Body of pancreas (tissue), 4 donors: Measurements from ENCODE around the gene PRSS33. TPM values are rescaled to one million over a fixed set of nuclear protein-coding genes. Genes with fewer than 3 reads are reported as not detected.

ENCODE experiments used
- ATAC-seq: fragments of 150-250 bp; one replicate; pipeline ENCODE4 v1.9.1; 2016
- DNase-seq, 4 donors: peaks; one replicate each; pipeline ENCODE4 v3.0.0-alpha.2; 2019
- H3K27ac ChIP-seq, 4 donors: fragments of 200-600 bp; sonication (generic); 1 replicate in 3 of 4; 2 replicates in 1 of 4; pipeline versions ENCODE4 v1.5.1 to v1.6.1; 2016 to 2019; ENCODE audit warnings: mild to moderate bottlenecking in 1 of 4, mixed read lengths in 1 of 4, moderate library complexity in 1 of 4
- H3K27me3 ChIP-seq, 2 donors: fragments of 200-600 bp; sonication (generic); one replicate each; pipeline ENCODE4 v1.6.0; 2016; ENCODE audit warnings: mild to moderate bottlenecking in 1 of 2
- H3K36me3 ChIP-seq, 2 donors: fragments of 200-600 bp; sonication (generic); replicated peaks in 1 of 2; 2 replicates each; pipeline ENCODE4 v1.5.1; 2016; ENCODE audit warnings: low read depth in 2 of 2; ENCODE audit not compliant: insufficient read depth in 1 of 2
- H3K4me1 ChIP-seq: fragments of 200-600 bp; sonication (generic); one replicate; pipeline ENCODE4 v1.6.0; 2016
- H3K4me3 ChIP-seq, 2 donors: fragments of 200-600 bp; sonication (generic); 1 replicate in 1 of 2; 2 replicates in 1 of 2; pipeline ENCODE4 v1.5.1; 2016 to 2019
- H3K9me3 ChIP-seq, 3 donors: fragments of 200-600 bp; sonication (generic); 1 replicate in 2 of 3; 2 replicates in 1 of 3; pipeline ENCODE4 v1.5.1; 2016
- POLR2A ChIP-seq, 3 donors: fragments of 450-650 bp; IDR thresholded peaks; one replicate each; pipeline ENCODE4 v1.6.1; 2016; ENCODE audit warnings: antibody characterized with exemption in 3 of 3, mild to moderate bottlenecking in 2 of 3
- WGBS, 2 donors: methylation state at CpG; one replicate each; pipeline ENCODE4 v1.1.5; 2017; 5-methylcytosine and 5-hydroxymethylcytosine counted together
- intact Hi-C: fragments of 100-400 bp; cut with DNase I; formaldehyde crosslinking; loops from one replicate; pipeline ENCODE4 v1.15.1; 2023
- total RNA-seq, 2 donors: library from RNA; depleted of rRNA; stranded (reverse); fragments of >200 nt; gene quantifications; one replicate each; pipeline ENCODE4 v1.1.0, GENCODE V29; 2016
- TF ChIP-seq, protein P1 (sequence below), 7 experiments: fragments of 450-650 bp in 4 of 7; fragments of 200-600 bp in 3 of 7; sonication (generic) in 3 of 7; IDR thresholded peaks; one replicate each; pipeline ENCODE4 v1.5.1; 2016 to 2019; ENCODE audit warnings: antibody characterized with exemption in 7 of 7

Gene PRSS33
- total RNA-seq, 2 donors from 2014 or later, result not detected

DNA sequence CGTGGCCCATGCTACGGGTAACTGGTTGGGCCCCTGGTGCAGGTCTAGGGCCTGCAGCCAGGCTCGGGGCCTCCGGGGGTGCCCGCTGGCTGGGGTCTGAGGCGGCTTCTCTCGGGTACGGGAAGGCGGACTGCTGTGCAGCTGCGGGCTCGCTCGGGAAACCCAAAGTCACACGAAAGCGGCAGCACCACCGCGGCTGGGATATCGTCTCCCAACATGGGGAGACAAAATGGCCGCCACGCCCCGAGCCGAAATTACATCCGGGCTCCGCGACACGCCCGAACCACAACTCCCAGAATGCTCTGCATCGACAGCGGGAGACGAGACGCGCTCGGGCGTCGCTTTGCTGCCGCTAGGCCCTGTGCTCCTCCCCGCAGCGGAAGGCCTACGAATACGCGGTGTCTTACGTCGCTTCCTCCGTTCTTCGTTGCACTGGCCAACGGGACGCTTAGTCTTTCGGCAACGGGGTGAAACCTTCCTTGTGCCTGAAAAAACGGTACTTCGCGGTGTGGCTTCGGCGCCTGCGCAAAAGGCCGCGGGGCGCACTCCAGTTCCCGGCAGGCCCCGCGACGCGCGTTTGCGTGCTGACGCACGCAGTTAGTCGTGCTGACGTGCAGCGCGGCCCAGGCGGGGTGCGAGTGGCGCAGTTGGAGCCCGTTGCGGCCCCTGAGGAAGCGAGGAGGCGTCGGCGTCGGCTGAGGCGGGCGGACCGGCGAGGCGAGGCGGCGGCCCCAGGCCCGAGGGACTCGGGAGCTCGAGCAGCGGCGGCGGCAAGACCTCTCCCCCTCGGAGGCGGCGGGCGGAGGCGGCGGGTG, 35.1 kb downstream of the PRSS33 start, which contains the start of gene SRRM2:
Gene SRRM2 (plus strand): TSS at position 604 of the 815 bp plus-strand sequence. CDS start 3,727 bp downstream, outside the sequence.
- H3K9me3 ChIP-seq, result no peaks in the 10 kb centered on the region
- peak within 1 kb of the TSS; percentile 94 to 100 (median 98) for H3K27ac ChIP-seq
- no peaks in the 10 kb centered on the region for H3K27me3 ChIP-seq
- 2 to 20% methylated on average over 11 to 86 of the region's 99 CpGs for WGBS, 2 donors
- H3K4me3 ChIP-seq, result peak within 1 kb of the TSS; percentile 38 to 73
- ATAC-seq, result peak; percentile 92
- DNase-seq, result peak; percentile 93 to 95 (median 94)
- peaks cover 53% of the 10 kb centered on the region for H3K4me1 ChIP-seq
- peak; percentile 79 to 98 (median 94) for TF ChIP-seq POLR2A (IDR thresholded peaks at IDR 0.05)
- TF ChIP-seq, protein P1, sequence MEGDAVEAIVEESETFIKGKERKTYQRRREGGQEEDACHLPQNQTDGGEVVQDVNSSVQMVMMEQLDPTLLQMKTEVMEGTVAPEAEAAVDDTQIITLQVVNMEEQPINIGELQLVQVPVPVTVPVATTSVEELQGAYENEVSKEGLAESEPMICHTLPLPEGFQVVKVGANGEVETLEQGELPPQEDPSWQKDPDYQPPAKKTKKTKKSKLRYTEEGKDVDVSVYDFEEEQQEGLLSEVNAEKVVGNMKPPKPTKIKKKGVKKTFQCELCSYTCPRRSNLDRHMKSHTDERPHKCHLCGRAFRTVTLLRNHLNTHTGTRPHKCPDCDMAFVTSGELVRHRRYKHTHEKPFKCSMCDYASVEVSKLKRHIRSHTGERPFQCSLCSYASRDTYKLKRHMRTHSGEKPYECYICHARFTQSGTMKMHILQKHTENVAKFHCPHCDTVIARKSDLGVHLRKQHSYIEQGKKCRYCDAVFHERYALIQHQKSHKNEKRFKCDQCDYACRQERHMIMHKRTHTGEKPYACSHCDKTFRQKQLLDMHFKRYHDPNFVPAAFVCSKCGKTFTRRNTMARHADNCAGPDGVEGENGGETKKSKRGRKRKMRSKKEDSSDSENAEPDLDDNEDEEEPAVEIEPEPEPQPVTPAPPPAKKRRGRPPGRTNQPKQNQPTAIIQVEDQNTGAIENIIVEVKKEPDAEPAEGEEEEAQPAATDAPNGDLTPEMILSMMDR (IDR thresholded peaks at IDR 0.05), result peak in 4 of 7 experiments; percentile 12 to 39 (median 18)
- intact Hi-C loops, result no loop called here
- no peaks in the 10 kb centered on the region for H3K36me3 ChIP-seq

DNA sequence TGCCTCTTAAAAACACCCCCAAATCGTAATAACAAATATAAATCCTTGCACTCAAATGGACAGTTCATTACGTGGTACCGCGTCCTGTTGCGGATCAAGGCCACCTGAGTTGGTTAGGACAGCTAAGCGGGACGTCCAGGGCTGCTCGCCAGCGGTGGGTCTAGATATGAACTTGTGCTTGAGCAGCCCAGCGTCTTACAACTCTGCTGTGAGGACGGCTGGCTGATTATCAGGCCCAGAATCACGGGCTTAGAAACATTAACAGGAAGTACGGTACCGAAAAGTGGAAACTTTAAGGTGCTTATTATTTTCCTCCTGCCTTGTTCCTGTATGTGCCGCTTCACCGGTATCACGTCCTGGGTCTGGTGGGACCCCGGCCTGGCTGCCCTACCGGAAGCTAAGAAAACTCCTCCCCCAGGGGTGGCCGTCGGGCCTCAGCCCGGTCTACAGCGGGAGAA, 35.8 kb downstream of the PRSS33 start:
- Histone ChIP-seq H3K4me1 (peaks cover 47% of the 10 kb centered on the region), H3K9me3 (no peaks in the 10 kb centered on the region), H3K36me3 (no peaks in the 10 kb centered on the region), H3K27me3 (no peaks in the 10 kb centered on the region), H3K27ac (peak overlapping the region; percentile 94 to 100 (median 98)), H3K4me3 (no peak overlapping the region)
- ATAC-seq (no peak), DNase-seq (peak in 1 of 4 donors; percentile 37)
- TF ChIP-seq POLR2A (IDR thresholded peaks at IDR 0.05), result no peak
- TF ChIP-seq, protein P1 (IDR thresholded peaks at IDR 0.05), result no peak
- intact Hi-C loops, result no loop called here
- 59 to 60% methylated on average over 13 to 23 of the region's 23 CpGs for WGBS, 2 donors

DNA sequence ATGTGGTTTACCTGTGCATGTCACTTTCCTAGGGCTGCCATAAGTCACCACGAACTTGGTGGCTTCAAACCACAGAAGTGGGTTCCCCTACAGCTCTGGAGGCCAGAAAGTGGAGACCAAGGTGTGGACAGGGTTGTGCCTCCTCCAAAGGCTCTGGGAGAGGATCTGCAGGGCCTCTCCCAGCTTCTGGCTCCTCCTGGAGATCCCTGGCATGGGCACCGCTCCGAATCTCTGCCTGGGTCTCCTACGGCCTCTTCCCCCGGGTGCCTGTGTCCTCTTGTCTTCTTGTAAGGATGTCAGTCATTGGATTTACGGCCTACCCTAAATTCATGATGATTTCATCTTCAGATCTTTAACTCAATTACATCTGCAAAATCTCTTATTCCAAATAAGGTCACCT, 37.4 kb downstream of the PRSS33 start:
- WGBS, 2 donors, result 95 to 98% methylated on average over 6 of the region's 6 CpGs
- no peak for TF ChIP-seq POLR2A (IDR thresholded peaks at IDR 0.05)
- TF ChIP-seq, protein P1 (IDR thresholded peaks at IDR 0.05), result no peak
- Histone ChIP-seq H3K27ac (no peak overlapping the region), H3K9me3 (no peaks in the 10 kb centered on the region), H3K4me3 (no peak overlapping the region), H3K4me1 (peaks cover 30% of the 10 kb centered on the region), H3K36me3 (no peaks in the 10 kb centered on the region), H3K27me3 (no peaks in the 10 kb centered on the region)
- intact Hi-C loops, result no loop called here
- DNase-seq (no peak), ATAC-seq (no peak)

DNA sequence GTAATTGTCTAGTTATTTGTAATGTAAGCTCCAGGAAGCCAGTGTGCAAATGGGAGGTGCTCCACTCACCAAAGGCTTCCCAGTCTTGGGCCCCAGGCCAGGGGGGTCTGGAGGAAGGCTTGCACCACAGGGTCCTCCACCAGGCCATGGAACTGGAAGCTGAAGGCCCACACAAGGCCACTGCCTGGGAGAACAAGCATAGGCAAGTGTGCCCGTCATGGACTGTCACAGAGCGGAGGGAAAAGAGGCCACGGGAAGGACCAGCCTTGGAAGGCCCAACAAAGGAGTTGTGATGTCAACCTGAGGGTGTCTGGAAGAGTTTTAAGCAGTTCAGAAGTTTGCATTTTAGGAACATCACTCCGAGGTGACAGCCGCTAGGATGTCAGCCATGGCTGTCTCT, 37.9 kb downstream of the PRSS33 start:
- no peak for ATAC-seq
- WGBS, 2 donors, result 99 to 100% methylated on average over 5 of the region's 5 CpGs
- H3K4me3 ChIP-seq, result no peak overlapping the region
- peak overlapping the region in 1 of 4 donors; percentile 45 for H3K27ac ChIP-seq
- no peak for DNase-seq
- peaks cover 26% of the 10 kb centered on the region for H3K4me1 ChIP-seq
- H3K36me3 ChIP-seq, result no peaks in the 10 kb centered on the region
- H3K9me3 ChIP-seq, result no peaks in the 10 kb centered on the region
- no peaks in the 10 kb centered on the region for H3K27me3 ChIP-seq
- no peak for TF ChIP-seq POLR2A (IDR thresholded peaks at IDR 0.05)
- TF ChIP-seq, protein P1 (IDR thresholded peaks at IDR 0.05), result no peak
- intact Hi-C loops, result no loop called here
